ENCODE results near the gene LRRC8D.

The LRRC8D gene

GRCh38 chr1:89865498-89866382, 44.9 kb downstream of the LRRC8D start:
- no peak for DNase-seq (ENCODE audit: low read depth in 2 of 3, low spot score in 2 of 3)

- DNase-seq (ENCODE audit: low read depth in 2 of 3, low spot score in 2 of 3), result no peak
Measured at GRCh38 chr1:89866568-89866967, 45.7 kb downstream of the LRRC8D start.

- DNase-seq (ENCODE audit: low read depth in 2 of 3, low spot score in 2 of 3), result no peak
Measured at GRCh38 chr1:89870998-89871397, 50.2 kb downstream of the LRRC8D start.

GRCh38 chr1:89871768-89872473, 51.1 kb downstream of the LRRC8D start:
- no peak for DNase-seq (ENCODE audit: low read depth in 2 of 3, low spot score in 2 of 3)

- no peak for DNase-seq (ENCODE audit: low read depth in 2 of 3, low spot score in 2 of 3)
Measured at GRCh38 chr1:89872567-89872966, 51.7 kb downstream of the LRRC8D start.

GRCh38 chr1:89873288-89873687, 52.5 kb downstream of the LRRC8D start:
- no peak for DNase-seq (ENCODE audit: low read depth in 2 of 3, low spot score in 2 of 3)

- DNase-seq (ENCODE audit: low read depth in 2 of 3, low spot score in 2 of 3), result no peak
Measured at GRCh38 chr1:89873770-89874169, 52.9 kb downstream of the LRRC8D start.

- DNase-seq (ENCODE audit: low read depth in 2 of 3, low spot score in 2 of 3), result no peak
Measured at GRCh38 chr1:89876463-89876862, 55.6 kb downstream of the LRRC8D start.

GRCh38 chr1:89877756-89878155, 56.9 kb downstream of the LRRC8D start:
- no peak for DNase-seq (ENCODE audit: low read depth in 2 of 3, low spot score in 2 of 3)

- no peak for DNase-seq (ENCODE audit: low read depth in 2 of 3, low spot score in 2 of 3)
Measured at GRCh38 chr1:89878256-89878655, 57.4 kb downstream of the LRRC8D start.

GRCh38 chr1:89880679-89881078, 59.8 kb downstream of the LRRC8D start:
- DNase-seq (ENCODE audit: low read depth in 2 of 3, low spot score in 2 of 3), result no peak

GRCh38 chr1:89881415-89882058, 60.7 kb downstream of the LRRC8D start:
- DNase-seq (ENCODE audit: low read depth in 2 of 3, low spot score in 2 of 3), result no peak

GRCh38 chr1:89882348-89883029, 61.7 kb downstream of the LRRC8D start:
- no peak for DNase-seq (ENCODE audit: low read depth in 2 of 3, low spot score in 2 of 3)

GRCh38 chr1:89883030-89883379, 62.2 kb downstream of the LRRC8D start:
- no peak for DNase-seq (ENCODE audit: low read depth in 2 of 3, low spot score in 2 of 3)

- no peak for DNase-seq (ENCODE audit: low read depth in 2 of 3, low spot score in 2 of 3)
Measured at GRCh38 chr1:89884718-89885596, 64.1 kb downstream of the LRRC8D start.

- no peak for DNase-seq (ENCODE audit: low read depth in 2 of 3, low spot score in 2 of 3)
Measured at GRCh38 chr1:89887270-89887669, 66.4 kb downstream of the LRRC8D start.

GRCh38 chr1:89887713-89888112, 66.9 kb downstream of the LRRC8D start:
- no peak for DNase-seq (ENCODE audit: low read depth in 2 of 3, low spot score in 2 of 3)

- no peak for DNase-seq (ENCODE audit: low read depth in 2 of 3, low spot score in 2 of 3)
Measured at GRCh38 chr1:89888480-89889322, 67.9 kb downstream of the LRRC8D start.

GRCh38 chr1:89889323-89889615, 68.4 kb downstream of the LRRC8D start:
- no peak for DNase-seq (ENCODE audit: low read depth in 2 of 3, low spot score in 2 of 3)
